ENCODE data around the gene RIC3.

GRCh38 chr11:8086571-8086970, 82.3 kb downstream of the RIC3 start:
- no peak for TF ChIP-seq CTCF (IDR thresholded peaks at IDR 0.05; ENCODE audit: low read depth, low read length)
- no peak for TF ChIP-seq POLR2A (IDR thresholded peaks at IDR 0.05; ENCODE audit: extremely low read depth, insufficient read length)
- TF ChIP-seq MYC (IDR thresholded peaks at IDR 0.05; ENCODE audit: low read depth, low read length) = no peak
- TF ChIP-seq MAX (IDR thresholded peaks at IDR 0.05; ENCODE audit: low read depth, low read length) = no peak

All from NB4 (cell line).